ENCODE measurements around the gene ADCY6. TPM values are rescaled to one million over a fixed set of nuclear protein-coding genes. Genes with fewer than 3 reads are reported as not detected.

The ADCY6 gene
- total and polyA plus RNA-seq, 8 donors = 12.9 to 53.4 (median 21.6) TPM

DNA sequence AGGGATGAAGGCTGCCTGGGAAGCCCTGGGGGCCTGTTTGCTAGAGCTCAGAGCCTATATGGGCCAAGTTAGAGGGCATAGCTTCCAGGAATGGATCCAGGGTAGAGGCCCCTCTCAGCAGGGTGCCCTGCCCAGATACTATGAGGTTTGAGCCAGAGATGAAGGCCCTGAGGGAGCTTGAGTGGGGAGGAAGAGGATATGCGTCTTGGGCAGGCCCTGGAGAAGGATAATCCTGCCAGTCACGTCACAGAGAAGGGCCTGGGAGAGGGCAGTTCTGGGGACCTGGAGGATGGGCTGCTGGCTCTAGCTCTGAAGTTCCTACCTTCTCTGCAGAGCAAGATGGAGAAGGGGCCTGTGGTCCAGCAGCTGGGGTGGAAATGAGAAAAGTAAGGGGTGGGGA lies 23.5 kb upstream of the ADCY6 start:
- Histone ChIP-seq H3K36me3 (no peaks in the 10 kb centered on the region), H3K27ac (no peak overlapping the region), H3K4me3 (no peak overlapping the region), H3K4me1 (peaks cover 0 to 8% (median 5%) of the 10 kb centered on the region in 3 donors), H3K27me3 (no peaks in the 10 kb centered on the region), H3K9me3 (no peaks in the 10 kb centered on the region)
- DNase-seq (no peak), FAIRE-seq (no peak), ATAC-seq (no peak)
- intact Hi-C loops (cut with DNase I) = no loop called here
- WGBS, 2 donors = 74% methylated on average over 2 of the region's 2 CpGs
- TF ChIP-seq, protein P1, sequence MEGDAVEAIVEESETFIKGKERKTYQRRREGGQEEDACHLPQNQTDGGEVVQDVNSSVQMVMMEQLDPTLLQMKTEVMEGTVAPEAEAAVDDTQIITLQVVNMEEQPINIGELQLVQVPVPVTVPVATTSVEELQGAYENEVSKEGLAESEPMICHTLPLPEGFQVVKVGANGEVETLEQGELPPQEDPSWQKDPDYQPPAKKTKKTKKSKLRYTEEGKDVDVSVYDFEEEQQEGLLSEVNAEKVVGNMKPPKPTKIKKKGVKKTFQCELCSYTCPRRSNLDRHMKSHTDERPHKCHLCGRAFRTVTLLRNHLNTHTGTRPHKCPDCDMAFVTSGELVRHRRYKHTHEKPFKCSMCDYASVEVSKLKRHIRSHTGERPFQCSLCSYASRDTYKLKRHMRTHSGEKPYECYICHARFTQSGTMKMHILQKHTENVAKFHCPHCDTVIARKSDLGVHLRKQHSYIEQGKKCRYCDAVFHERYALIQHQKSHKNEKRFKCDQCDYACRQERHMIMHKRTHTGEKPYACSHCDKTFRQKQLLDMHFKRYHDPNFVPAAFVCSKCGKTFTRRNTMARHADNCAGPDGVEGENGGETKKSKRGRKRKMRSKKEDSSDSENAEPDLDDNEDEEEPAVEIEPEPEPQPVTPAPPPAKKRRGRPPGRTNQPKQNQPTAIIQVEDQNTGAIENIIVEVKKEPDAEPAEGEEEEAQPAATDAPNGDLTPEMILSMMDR (IDR thresholded peaks at IDR 0.05) = no peak

DNA sequence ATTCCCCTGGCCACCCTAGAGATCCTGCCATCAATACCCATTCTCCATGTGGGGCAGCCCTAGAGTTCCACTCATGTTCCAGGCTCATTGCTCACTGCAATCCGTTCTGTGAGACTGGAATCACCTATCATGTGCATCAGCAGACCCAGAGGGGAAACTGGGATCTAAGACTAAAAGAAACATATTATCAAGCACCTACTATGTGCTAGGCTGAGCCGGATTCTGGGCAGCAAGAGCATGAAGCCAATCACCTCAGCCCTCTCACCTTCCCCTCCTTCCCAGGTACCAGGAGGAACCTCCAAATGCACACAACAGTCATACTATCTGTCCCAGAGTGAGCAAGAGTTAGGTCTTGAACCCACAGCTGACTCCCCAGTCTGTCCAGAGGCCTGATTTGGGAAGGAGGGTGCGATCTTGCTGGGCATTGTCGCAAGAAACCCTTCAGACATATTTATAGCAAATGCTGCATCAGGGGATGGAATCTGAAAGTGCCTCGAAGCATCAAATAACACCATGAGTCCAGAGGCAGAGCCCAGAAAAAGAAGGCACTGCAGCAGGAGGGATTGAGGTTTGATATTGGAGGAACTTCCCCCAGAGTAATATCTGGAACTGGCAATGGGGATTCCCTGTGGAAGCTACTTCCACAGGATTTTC lies 22.7 kb upstream of the ADCY6 start:
- intact Hi-C loops (cut with DNase I) = no loop called here
- ATAC-seq (no peak), DNase-seq (no peak), FAIRE-seq (no peak)
- TF ChIP-seq, protein P1 (IDR thresholded peaks at IDR 0.05) = no peak
- 74 to 84% methylated on average over 5 of the region's 5 CpGs for WGBS, 2 donors
- Histone ChIP-seq H3K27me3 (no peaks in the 10 kb centered on the region), H3K9me3 (no peaks in the 10 kb centered on the region), H3K4me1 (peaks cover 0 to 8% (median 5%) of the 10 kb centered on the region in 3 donors), H3K4me3 (no peak overlapping the region), H3K27ac (no peak overlapping the region), H3K36me3 (no peaks in the 10 kb centered on the region)

DNA sequence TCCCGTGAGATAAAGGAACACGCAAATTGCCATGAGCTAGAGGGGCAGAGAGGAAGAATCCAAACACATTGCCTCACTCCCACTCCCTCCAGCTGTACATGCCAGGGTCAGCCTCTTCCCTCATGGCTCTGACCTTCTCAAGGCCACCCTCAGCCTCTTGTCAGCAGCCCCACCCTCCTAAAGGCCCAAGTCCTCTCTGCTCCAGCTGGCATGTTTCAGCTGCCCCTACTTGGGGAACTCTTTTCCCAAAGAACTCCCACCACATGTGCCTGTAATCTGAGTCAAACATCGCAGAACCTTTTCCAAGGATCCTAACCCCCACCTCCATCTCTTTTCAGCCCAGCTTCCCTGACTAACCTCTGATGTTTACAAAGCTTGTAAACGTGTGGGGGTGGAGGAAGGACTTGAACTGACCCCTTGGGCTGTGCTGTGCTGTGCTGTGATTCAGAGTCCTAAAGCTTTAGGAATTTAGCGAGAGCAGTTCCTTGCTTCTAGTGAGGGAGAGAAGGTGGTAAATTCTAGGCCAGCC lies 22.1 kb upstream of the ADCY6 start:
- Histone ChIP-seq H3K9me3 (no peaks in the 10 kb centered on the region), H3K27me3 (no peaks in the 10 kb centered on the region), H3K4me1 (peaks cover 0 to 4% (median 4%) of the 10 kb centered on the region in 3 donors), H3K36me3 (no peaks in the 10 kb centered on the region), H3K4me3 (no peak overlapping the region), H3K27ac (no peak overlapping the region)
- intact Hi-C loops (cut with DNase I) = no loop called here
- TF ChIP-seq, protein P1 (IDR thresholded peaks at IDR 0.05) = no peak
- DNase-seq (no peak), ATAC-seq (no peak), FAIRE-seq (no peak)
- WGBS, 2 donors = 54 to 57% methylated on average over 5 of the region's 5 CpGs

DNA sequence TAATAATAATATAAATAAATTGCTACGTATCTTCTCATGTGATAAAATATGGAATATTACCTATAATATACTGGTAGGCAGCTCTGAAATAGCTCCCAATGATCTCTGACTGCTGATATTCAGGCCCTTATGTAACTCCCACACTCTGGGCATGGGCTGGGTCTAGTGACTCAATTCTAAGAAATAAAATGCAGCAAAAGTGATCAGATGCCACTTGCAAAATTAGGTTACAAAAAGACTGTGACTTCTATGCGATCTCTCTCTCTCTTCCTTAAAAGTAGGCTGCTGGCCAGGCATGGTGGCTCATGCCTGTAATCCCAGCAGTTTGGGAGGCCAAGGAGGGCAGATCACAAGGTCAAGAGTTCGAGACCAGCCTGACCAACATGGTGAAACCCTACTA lies 19.1 kb upstream of the ADCY6 start:
- H3K36me3 ChIP-seq = no peaks in the 10 kb centered on the region
- no peak overlapping the region for H3K27ac ChIP-seq
- FAIRE-seq (no peak), DNase-seq (no peak), ATAC-seq (no peak)
- H3K9me3 ChIP-seq = no peaks in the 10 kb centered on the region
- H3K4me1 ChIP-seq = no peaks in the 10 kb centered on the region
- H3K4me3 ChIP-seq = no peak overlapping the region
- no peaks in the 10 kb centered on the region for H3K27me3 ChIP-seq
- intact Hi-C loops (cut with DNase I) = no loop called here
- 83 to 90% methylated on average over 3 of the region's 3 CpGs for WGBS, 2 donors
- TF ChIP-seq, protein P1 (IDR thresholded peaks at IDR 0.05) = no peak

DNA sequence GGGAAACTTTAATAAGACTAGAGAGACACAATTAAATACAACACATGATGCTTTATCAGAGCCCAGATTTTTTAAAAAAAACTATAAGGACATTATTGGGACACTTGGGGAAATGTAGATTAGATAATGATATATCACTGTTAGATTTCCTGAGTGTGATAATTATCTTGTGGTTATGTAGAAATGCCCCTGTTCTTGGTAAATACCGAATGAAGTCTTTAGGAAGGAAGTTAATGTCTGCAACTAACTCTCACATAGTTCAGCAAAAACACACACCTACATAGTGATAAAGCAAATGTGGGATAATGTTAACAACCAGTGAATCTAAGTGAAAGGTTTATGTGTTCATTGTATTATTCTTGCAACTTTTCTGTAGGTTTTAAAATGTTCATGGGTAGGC lies 14.8 kb upstream of the ADCY6 start:
- no peak overlapping the region for H3K4me3 ChIP-seq
- WGBS, 2 donors = 55 to 57% methylated on average over 1 of the region's 1 CpG
- no peaks in the 10 kb centered on the region for H3K4me1 ChIP-seq
- FAIRE-seq (no peak), DNase-seq (no peak), ATAC-seq (no peak)
- no peak overlapping the region for H3K27ac ChIP-seq
- no peaks in the 10 kb centered on the region for H3K9me3 ChIP-seq
- intact Hi-C loops (cut with DNase I) = no loop called here
- H3K36me3 ChIP-seq = no peaks in the 10 kb centered on the region
- no peaks in the 10 kb centered on the region for H3K27me3 ChIP-seq
- TF ChIP-seq, protein P1 (IDR thresholded peaks at IDR 0.05) = no peak

Measured in pancreas (tissue), 10 donors.